ENCODE measurements around the gene SLC18A3. TPM values are rescaled to one million over a fixed set of nuclear protein-coding genes. Genes with fewer than 3 reads are reported as not detected.

Gene SLC18A3
- total RNA-seq, 1 donor from 2014 or later: not detected

DNA sequence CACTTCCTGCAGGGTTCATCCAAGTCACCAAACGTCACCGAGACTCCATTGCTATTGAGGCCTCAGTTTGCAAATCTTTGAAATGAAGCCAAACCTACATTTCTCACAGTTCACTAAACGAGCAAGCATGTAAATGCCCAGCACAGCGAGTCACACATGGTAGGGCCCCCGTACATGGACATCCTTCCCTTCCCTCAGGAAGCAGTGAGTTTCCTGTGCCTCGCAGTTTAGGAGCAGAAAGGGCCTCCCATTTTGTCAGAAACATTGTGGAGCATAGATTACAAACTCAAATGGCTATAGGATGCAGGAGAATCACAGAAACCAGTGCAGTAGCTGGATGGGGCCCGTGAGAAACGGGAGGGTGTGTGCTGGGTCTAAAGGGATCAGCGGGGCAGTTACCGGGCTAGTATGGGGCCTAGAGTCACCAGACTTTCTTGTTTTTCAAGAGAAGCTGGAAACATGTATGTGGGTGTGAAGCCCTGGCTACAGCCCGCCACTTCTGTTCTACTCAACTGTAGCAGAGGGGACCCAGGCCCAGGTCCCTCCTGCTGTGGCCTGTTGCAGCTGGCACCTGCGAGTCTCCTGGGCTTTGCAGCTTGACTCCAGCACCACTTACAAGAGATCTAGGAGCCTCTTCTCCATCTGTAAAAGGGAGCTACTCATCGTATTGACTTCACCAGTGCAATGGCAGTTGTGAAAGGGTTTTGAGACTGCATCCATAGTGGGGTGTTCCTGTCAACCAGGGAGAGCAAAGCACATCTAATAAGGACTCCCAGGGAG is 14.2 kb upstream of the SLC18A3 start:
- no peak for DNase-seq (ENCODE audit: low spot score)

DNA sequence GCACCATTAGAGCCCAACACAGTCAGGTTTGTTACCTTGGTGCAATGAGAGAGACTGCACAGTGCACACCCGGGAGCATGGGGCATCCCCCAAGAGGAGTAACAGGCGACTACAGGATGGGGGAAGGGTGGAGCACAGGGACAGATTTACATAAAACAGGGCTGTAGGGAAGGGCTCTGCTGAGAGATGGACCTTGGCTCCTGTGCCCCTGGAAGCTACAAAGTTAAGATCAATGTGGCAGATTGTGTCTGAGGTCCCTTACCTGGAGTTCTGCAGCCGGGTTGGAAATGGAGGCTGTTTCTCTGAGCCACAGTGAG is 13.7 kb upstream of the SLC18A3 start:
- DNase-seq (ENCODE audit: low spot score): no peak

- DNase-seq (ENCODE audit: low spot score): no peak
These were observed 13.3 kb upstream of the SLC18A3 start for GRCh38 chr10:49596836-49597235.

- DNase-seq (ENCODE audit: low spot score): no peak
These were observed 12.5 kb upstream of the SLC18A3 start for GRCh38 chr10:49597426-49598163.

DNA sequence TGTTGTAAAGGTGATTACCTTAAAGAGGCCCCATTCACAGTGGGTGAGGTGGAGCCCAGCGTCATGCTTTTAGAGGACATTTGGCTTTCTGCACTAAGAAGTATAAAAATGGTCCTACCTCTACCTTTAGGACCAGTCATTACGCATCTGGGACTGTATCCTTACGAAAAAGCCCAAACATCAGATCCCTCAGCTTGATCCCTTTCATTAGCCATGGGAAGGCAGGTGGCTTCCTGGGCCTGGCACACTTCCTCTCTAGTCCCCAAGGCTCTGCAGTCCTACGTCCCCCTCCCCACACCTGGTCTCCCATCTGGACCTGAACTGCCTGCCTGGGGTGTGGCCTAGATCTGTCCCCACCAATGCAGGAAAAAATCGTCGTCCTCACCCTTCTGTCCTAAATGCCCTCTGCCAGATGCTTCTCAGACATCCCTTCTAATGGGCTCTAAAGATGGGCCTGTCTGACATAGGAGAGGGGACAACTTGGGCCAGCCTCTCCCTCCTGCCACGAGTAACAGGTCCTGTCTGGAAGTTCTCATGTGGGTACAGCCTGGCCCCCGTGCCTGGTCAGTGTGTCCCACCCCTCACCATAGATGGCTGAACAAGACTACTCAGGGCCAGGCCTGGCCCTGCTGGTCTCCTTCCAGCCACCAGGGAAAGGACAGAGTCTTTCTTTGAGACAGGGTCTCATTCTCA is 11.8 kb upstream of the SLC18A3 start:
- DNase-seq (ENCODE audit: low spot score): no peak

DNA sequence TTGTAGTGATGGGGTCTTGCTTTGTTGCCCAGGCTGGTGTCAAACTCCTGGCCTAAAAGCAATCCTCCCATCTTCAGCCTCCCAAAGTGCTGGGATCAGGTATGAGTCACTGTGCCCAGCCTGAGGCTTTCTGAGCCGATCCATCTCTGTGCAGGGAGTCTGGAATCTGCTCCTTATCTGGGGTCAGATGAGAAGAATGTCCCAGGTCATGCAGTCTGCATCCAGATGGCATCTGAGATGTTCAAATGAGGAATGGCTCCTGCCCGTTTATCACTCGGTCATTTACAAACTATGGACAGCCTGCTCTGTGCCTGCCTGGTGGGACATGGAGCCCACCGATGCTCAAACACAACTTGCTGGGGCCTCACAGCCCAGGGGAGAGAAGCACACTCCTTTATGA is 11.1 kb upstream of the SLC18A3 start:
- DNase-seq (ENCODE audit: low spot score): no peak

- no peak for DNase-seq (ENCODE audit: low spot score)
These were observed 10.6 kb upstream of the SLC18A3 start for GRCh38 chr10:49599546-49599945.

GRCh38 chr10:49600046-49600445 is 10.1 kb upstream of the SLC18A3 start:
- no peak for DNase-seq (ENCODE audit: low spot score)

DNA sequence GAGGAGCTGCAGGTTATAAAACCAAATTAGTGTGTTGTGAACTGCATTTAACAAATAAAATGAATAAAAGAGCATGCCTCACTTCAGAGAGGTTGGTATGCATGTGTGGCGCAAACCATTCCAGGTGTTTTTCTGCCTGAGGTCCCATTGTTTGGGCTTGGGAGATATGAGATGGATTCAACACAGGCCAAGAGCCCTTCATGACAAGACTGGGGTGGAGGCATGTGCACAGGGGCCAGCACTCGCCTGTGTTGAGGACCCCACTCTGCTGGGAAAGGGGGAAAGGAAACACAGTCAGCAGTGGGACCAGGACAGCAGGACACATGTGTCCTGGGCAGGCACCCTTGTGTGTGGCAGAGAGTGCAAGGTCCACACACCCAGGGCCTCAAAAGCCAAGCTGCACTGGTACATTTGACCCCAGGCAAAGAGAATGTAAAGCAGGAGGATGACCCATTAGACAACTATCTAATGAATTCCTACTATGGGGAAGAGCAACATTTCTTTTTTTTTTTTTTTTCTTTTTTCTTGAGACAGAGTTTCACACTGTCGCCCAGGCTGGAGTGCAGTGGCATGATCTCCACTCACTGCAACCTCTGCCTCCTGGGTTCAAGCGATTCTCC is 9.2 kb upstream of the SLC18A3 start:
- no peak for DNase-seq (ENCODE audit: low spot score)

- no peak for DNase-seq (ENCODE audit: low spot score)
These were observed 8.3 kb upstream of the SLC18A3 start for GRCh38 chr10:49601857-49602256.

DNA sequence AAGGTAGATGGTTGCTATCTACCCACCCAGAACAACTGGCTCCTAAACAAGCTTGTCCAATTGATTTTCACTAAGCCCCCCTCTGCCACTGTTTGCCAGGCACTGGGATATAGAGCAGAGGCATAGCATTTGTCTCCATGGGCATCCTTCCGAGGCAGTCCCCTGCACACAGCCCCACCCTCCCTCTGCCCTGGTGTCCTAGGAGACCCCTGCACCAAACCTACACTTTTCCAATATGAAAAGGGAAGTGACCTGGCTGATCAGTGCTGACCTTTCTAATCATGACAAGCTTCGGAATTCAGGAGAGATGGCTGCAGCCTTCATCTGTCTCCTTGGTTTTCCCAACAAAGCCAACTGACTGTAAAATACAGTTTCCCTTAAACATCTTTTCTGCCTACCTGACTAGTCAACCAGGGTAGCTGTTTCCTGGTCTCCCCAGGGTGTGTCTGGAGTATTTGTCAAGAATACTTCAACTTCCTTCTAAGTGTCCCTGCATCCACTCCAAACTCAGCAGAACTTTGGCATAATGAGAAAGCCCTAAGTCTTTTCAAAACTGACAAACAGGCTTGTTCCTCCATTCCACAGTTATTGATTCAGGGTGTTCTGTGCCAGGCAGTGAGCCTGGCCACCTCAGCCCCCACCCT is 7.6 kb upstream of the SLC18A3 start:
- DNase-seq (ENCODE audit: low spot score): no peak

- DNase-seq (ENCODE audit: low spot score): no peak
These were observed 4.7 kb upstream of the SLC18A3 start for GRCh38 chr10:49605216-49605938.

- no peak for DNase-seq (ENCODE audit: low spot score)
These were observed 4.1 kb upstream of the SLC18A3 start for GRCh38 chr10:49605939-49606509.

GRCh38 chr10:49606981-49607535 is 3.1 kb upstream of the SLC18A3 start:
- DNase-seq (ENCODE audit: low spot score): peak; percentile 77

DNA sequence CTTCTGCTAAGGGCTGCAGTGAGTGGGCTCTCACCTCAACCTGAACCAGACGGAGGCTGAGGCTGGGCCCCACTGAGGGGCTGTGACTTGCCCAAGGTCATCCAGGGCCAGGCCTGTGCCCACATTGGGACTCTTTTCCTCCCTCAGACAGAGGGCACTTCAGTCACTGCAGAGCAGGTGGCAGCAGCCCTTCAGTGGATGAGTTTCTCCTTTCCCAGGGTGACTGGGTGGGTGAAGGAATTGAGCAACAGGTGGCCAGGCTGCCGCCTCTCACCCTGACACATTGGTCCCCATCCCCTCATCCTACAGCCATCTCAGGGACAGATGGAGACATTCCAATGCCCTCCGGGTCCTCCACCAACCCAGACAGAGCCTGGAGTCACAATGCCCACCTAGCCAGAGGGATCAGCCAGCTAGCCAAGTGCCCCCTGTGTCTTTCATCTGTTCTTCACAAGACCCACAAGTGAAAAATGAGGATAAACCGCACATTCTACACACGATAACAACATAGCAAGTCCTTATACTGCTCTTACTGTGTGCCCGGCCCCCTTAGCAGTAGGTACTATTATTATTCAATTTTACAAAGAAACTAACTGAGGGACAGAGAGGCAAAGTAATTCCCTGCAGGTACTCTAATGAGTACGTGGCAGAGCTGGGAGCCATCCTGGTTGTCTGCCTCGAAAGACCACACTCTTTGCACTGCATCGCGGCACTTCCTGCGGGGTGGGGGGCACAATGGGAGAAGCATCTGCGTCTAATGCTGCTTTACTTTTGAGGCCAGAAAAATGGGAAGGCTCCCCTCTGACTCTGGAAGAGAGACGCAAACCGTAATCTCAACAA is 1.7 kb upstream of the SLC18A3 start:
- DNase-seq (ENCODE audit: low spot score): no peak

- no peak for DNase-seq (ENCODE audit: low spot score)
These were observed 1.2 kb upstream of the SLC18A3 start for GRCh38 chr10:49609006-49609282.

GRCh38 chr10:49609283-49610113 is 612 bp upstream of the SLC18A3 start:
- DNase-seq (ENCODE audit: low spot score): no peak

DNA sequence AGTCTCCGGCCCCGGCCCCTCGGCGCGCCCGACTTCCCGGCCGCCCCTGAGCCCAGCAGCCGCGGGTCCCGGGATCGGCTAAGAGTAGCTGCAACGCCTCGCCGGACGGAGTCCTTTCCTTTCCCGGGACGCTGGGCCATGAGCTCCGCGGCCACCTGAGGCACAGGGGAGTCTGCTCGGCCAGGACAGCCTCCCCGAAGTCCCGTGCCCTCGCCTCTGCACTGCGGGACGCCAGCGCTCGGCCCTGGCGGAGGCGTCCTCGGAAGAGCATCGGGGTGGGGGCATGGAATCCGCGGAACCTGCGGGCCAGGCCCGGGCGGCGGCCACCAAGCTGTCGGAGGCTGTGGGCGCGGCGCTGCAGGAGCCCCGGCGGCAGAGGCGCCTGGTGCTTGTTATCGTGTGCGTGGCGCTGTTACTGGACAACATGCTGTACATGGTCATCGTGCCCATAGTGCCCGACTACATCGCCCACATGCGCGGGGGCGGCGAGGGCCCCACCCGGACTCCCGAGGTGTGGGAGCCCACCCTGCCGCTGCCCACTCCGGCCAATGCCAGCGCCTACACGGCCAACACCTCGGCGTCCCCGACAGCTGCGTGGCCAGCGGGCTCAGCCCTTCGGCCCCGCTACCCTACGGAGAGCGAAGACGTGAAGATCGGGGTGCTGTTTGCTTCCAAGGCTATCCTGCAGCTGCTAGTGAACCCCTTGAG is 502 bp downstream of the SLC18A3 start:
- no peak for DNase-seq (ENCODE audit: low spot score)

Measured in umbilical cord (tissue), 2 donors.